SU-DHL-6 (cell line): ENCODE results near the gene DCT.
"Not testable (repeated sequence)": the region's sequence is repeated elsewhere in the genome, so short reads cannot be mapped to it uniquely, and the experiment has no call there.

Experiments used
- CTCF ChIP-seq: fragments of 200-600 bp; sonication (generic); IDR thresholded peaks from one replicate; pipeline ENCODE4 v1.5.1; 2017; ENCODE audit warnings: antibody characterized with exemption, mild to moderate bottlenecking, low read length, moderate library complexity; ENCODE audit not compliant: insufficient read depth, poor library complexity, severe bottlenecking
- EZH2phosphoT487 ChIP-seq: fragments of 200-600 bp; sonication (generic), shearing (Covaris generic); conservative IDR thresholded peaks from 2 replicates; pipeline ENCODE4 v1.6.1; 2018; ENCODE audit warnings: mild to moderate bottlenecking, antibody characterized with exemption, low read length, moderate library complexity, mixed read lengths

DNA sequence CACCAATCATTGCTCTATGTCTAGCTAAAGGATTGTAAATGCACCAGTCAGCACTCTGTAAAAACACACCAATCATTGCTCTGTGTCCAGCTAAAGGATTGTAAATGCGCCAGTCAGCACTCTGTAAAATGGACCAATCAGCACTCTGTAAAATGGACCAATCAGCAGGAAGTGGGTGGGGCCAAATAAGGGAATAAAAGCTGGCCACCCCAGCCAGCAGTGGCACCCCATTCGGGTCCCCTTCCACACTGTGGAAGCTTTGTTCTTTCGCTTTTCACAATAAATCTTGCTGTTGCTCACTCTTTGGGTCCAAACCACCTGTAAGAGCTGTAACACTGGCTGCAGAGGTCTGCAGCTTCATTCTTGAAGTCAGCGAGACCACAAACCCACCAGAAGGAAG is 19.3 kb upstream of the DCT start:
- not testable (repeated sequence) for TF ChIP-seq CTCF, EZH2phosphoT487
